HG03558 (cell line): ENCODE results near the gene RUVBL1.
A peak's percentile ranks its signal among the peaks of the same experiment; 100 is the strongest.
"Not testable (repeated sequence)": the region's sequence is repeated elsewhere in the genome, so short reads cannot be mapped to it uniquely, and the experiment has no call there.

Source experiments
- ATAC-seq: cut with Tn5 transposase; IDR thresholded peaks from one replicate; pipeline ENCODE4 v1.9.1; 2021; ENCODE audit warnings: moderate number of reproducible peaks; ENCODE audit not compliant: unreplicated experiment; ENCODE audit errors: extremely low read depth

Gene RUVBL1

DNA sequence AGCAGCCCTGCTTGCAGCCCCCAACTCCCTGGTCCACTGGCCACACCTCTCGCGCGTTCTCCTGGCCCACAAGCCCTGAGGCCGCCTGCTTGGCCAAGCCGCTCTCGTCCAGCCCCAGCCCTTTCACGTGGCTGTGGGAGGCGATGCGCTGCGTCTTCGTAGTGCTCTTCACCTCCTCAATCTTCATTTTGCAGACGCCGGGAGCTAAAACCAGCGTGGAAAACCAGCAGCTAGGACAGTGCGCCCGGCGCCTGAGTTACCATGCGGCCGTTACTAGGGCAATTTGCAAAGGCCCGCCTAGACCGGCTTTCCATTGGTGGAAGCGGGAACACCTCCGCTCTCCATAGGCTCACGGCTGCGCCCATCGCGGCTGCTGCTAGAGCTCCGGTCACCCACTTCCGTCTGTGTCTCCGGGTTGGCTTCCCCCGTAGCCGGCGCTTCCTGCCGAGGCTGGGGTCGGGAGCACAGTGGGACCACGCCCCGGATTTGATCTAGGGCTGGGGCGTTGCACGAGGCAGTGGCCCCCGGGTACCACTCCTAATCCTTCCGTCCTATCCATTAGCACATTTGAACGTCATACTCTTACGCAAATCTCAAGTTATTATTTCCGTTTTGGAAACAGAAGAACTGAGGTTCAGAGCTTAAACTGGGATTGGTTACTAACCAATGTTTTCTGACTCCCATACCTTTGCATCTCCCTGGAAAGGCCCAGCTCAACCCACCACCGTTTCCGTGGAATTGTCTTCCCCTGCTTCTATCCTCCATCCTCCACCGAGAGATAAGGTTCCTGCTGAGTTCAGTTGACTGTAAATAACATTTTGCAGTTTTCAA, at the start of gene RUVBL1:
Gene RUVBL1, minus strand, starts transcription at position 275 of the 831 bp plus-strand sequence. Its CDS starts 88 bp downstream, at position 187.
- peak; percentile 98 for ATAC-seq

DNA sequence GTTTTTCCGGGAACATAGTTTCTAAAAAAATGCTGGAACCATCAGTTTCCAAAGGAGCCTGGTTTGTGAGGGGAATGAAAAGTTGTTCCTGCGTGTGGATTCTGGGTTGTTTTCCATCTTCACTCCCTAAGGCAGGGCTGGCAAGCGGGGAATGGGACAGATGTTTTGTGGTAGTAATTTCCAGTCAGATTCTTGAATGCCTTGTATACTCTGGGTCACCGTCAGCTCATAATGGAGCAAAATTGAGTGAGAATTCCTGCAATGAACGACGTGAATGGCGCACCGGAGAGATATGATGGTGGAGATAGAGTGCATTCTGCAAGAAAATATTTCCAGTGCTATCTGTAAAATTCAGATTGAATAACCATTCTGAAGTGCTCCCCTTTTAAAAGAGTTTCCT, 49.6 kb upstream of the RUVBL1 start:
- no peak for ATAC-seq

DNA sequence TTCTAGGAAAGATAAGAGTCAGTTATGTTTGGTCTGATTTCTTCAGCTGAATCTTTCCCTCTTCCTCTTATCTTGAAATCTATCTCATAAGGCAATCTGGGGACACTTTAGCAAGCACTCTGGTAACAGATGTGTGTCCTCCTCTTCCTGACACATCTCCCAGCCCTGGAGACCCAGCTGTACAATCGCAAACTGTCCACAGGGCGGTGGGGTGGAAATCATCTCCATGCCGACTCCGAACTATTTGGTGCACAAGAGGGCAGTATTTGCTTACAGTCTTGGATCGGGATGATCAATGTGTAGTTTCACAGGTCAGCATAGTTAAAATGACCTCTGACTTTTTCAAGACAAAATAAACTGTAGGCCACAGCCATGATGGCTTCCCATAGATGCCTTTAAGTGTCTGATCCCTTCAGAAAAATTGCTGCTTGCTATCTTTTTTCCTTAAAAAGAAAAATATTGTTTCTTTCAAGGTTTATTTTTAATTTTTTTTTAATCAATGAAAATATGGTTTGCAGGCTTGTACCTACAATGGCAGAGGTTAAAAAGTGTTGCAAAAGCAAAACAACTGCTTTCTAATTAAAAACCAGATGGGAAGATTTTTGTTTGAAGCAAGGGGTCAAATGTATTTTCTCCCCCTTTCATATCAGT, 47.4 kb upstream of the RUVBL1 start:
- ATAC-seq = no peak

DNA sequence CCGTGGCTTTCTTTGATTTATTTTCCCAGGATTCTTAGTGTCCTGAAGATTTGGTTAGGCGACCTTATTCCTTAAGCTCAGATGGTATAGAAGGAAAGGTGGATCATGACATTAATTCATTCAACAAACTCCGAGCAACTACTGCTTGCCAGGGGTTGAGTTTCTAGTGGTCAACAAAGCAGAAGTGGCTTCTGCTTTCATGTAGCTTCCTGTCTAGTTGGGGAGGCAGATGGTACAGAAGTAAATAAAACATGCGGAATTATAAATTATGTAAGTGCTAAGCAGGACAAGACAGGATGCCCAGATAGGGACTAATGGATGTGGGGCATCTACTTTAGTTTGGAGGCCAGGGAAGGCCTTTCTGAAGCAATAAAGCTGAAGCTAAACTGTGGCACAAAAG, 45.2 kb upstream of the RUVBL1 start:
- ATAC-seq = no peak

DNA sequence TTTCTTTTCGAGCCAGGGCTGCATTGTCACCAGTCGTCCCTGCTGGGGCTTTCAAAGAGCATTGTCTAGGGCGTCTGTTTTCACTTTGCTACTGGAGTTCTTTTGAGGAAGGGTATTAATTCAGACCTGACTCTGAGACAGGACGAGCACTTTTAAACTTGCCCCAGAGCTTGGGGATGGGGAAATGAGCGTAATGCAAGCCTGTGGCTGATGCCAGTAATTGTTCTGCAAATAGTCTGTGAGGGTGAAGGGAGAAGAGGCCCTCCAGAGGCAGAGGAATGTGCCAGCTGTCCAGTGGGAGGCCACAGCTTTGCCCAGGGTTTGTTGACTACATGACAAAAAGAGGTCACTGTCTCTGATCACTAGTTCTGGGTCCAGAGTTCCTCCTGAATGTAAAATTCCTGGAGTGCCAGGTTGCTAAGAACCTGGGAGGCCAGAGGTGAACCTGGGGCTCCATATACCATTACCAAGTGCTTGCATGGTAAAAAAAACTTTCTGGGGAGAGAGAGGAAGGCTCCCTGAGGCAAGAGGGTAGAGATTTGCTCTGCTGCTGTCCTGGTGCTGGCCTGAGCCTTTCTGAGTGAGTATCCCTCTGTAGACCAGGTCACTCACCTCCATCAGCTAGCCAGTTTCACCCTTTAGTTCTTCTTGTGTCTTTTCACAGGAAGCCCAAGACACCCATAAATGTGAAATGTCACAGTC, 44.5 kb upstream of the RUVBL1 start:
- no peak for ATAC-seq

DNA sequence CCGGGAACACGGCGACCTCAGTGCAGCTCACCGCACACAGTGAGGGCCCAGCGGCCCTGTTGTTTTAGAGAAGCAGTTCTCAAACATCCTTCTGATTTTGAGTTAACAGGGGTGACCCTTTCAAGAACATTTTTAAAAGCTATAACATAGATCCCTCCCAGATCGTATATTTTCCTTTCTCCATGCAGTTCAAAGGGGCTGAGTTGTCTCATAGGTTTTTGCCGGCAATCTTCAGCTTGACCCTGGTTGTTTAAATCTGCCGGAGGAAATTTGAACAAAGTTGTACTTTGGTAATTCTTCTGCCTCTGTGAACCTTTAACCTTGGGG, 44.0 kb upstream of the RUVBL1 start:
- no peak for ATAC-seq

DNA sequence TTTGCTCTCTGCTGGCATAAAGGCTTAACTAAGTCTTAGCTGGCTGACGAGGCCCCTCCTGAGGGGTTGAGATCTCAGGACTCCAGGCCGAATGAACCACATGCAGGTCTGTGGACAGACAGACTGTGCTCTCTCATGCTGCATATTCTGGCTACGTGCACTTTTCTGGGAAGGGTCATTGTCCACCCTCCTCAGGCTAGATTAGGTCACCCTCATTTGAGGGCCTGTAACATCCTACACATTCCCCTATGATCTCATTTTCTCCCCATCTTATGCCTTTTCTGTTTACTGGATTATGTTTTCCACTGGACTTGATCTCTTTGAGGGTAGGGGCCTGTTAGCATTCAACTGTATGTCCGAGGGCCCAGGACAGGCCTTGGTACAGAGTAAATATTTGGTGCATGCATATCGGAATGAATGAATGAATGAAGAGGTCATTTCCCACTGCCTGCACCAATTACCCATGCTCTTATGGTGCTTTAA, 43.4 kb upstream of the RUVBL1 start:
- no peak for ATAC-seq

DNA sequence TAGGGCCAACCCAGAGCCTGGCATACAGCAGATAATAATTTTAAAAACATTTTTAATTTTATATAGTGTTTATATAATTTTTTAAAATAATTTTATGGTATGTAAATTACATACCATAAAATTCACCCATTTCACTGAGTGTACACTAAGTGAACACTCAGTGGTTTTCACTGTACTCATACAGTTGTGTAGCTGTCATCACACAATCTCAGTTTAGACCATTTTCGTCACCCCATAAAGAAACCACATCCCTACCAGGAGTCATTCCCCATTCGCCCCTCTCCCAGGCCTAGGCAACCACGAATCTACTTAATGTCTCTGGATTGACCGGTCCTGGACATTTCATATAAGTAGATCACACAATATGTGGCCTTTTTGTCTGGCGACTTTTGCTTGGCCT, 39.8 kb upstream of the RUVBL1 start:
- no peak for ATAC-seq

DNA sequence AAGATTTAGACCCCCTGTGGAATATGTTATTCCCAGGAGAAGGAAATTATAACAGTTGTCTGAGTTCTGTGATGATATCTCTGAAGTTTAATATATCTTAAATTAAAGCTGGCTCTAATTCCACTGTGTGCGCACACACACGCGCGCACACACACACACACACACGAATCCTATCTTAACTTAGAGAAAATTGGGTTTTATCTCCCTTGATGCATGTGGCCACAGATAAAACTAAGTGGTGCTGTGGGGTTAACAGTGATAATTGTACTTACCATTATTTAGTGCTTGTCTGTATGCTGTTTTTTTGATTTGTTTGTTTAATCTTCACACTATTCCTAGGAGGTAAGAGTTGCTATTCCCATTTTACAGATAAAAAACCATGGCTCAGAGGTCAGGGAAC, 37.0 kb upstream of the RUVBL1 start:
- ATAC-seq = no peak

DNA sequence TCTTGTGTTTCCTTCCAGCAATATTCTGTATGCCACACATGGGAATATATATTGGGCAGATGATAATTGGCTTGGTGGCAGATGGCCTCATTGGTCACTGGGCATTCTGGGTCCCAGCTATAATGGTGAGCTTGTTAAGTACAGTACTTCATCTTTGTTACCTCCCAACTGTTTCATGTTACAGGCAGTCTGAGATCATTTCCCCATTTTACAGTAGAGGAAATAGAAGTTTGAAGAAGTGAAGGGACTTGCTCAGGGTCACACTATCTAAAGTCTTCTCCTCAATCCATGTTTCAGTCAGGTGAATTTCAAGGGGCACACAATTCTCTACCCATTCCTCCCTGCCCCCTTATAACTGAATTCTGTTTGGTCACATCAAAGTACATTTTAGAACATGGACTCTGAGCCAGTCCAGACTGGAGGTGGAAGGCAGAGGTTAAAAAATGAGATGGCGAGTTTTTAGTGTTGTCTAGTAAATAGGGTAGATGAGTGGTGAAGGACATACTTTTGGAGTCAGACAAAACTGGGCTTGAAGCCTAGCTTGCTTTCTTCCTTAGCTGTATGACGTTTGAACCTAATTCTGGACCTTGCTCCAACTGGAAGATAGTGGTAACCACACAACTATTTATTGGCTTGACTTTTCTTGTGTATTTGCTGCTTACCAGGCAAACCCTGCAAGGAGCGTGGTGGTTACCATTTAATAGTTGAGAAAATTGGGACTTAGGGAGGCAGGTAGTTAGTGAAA, 32.2 kb upstream of the RUVBL1 start:
- no peak for ATAC-seq

DNA sequence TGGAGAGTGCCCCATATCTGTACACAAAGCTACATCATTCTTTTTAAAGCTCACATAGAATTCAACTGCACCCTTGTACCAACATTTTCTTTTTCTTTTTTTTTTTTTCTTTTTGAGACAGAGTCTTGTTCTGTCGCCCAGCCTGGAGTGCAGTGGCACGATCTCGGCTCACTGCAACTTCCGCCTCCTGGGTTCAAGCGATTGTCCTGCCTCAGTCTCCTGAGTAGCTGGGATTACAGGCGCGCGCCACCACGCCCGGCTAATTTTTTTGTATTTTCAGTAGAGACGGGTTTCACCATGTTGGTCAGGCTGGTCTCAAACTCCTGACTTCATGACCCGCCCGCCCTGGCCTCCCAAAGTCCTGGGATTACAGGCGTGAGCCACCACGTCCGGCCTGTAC, 30.7 kb upstream of the RUVBL1 start:
- not testable (repeated sequence) for ATAC-seq

DNA sequence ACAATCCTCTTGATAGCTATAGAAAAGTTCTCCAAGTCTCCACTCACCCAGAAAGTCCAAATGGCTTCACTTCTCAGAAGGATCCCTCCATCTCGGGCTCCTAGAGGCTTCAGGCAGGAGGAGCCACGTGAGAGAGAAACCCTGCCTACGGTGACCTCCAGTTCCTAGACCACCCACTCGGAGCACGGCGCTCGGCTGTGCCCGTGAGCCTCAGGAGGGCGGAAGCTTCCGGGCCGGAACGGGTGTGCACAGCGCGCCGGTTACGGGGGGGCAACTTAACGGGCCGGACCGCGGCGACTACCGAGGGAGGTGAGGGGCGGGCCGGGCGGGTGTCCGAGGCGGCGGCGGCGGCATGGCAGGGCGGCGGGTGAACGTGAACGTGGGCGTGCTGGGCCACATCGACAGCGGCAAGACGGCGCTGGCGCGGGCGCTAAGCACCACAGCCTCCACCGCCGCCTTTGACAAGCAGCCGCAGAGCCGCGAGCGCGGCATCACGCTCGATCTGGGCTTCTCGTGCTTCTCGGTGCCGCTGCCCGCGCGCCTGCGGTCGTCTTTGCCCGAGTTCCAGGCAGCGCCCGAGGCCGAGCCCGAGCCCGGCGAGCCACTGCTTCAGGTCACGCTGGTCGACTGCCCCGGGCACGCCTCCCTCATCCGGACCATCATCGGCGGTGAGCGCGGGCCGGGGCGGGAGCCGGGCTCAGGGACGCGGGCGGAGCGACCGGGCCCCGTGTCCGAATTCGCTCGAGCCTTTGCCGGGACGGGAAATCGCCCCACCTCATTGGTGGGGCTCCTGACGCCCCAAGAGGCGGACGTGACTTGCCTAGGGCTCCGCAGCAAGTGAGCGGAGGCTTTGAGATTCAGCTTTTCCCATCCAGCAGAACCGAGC, 29.8 kb upstream of the RUVBL1 start, which contains the start of gene EEFSEC:
Gene EEFSEC, plus strand, starts transcription at position 326 of the 886 bp plus-strand sequence. Its CDS starts 27 bp downstream, at position 353.
- peak; percentile 51 for ATAC-seq

DNA sequence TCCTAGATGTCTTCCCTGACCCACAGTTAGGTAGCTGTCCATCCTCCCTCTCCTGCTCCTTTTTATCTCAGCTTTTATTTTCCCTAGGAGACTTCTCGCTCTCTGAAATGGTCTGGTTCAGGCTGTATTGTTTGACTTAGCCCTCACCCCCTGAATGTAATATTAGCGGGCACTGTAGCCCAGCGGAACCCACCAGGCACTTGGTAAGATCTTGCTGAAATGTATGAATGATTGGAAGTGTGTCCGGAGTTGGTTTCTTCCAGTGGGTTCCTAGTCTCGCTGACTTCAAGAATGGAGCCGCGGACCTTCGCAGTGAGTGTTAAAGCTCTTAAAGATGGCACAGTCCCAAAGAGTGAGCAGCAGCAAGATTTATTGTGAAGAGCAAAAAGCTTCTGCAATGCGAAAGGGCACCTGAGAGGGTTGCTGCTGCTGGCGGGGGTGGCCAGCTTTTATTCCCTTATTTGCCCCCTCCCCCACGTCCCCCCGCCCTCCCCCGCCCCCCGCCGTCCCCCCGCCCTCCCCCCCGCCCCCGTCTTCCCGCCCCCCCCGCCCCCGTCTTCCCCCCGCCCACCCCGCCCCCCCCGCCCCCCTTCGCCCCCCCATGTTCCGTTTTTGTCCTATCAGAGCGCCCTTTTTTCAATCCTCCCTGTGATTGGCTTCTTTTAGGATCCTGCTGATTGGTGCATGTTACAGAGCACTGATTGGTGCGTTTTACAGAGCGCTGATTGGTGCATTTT, 29.0 kb upstream of the RUVBL1 start:
- no peak for ATAC-seq

DNA sequence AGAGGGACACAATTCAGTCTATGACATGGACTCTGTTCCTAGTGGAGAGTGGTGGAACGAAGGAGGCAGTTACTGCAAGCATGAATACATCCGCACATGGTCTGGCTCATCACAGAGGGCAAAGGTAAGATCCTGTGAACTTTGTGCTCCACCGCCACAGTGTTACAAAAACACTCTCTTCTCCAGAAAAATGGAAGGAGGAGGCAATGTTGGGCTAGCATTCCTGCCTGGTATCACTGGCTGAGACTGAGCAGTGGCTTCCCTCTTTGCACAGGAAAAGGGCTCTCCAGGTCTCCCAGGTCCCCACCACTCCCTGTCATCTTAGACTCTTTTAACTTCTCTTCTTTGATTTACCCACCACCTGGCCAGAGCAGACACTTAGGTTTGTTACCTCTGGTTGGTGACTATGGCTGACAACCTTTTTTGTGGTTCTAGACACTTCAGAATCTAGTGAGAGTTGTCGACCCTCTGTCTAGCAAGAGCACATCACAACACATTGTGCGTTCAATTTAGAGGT, 28.2 kb upstream of the RUVBL1 start:
- ATAC-seq = no peak

DNA sequence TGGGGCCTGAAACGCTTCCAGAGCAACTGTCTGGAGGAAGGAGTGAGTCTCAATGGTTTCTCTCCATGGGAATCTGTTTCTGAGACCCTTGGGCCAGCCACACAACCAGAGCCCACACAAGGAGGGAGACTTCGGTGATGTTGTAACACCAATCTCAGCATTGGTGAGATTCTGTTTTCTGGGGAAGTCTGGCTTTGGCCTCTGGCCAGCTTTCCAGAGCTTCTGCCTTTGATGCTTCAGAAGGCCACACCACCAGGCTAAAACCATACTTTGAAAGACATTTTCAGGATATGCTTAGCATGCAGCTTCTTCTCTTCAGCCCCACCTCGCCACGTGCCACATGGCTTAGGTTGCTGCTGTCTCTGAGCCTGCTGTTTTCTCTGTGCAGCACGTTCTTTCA, 26.0 kb upstream of the RUVBL1 start:
- no peak for ATAC-seq

DNA sequence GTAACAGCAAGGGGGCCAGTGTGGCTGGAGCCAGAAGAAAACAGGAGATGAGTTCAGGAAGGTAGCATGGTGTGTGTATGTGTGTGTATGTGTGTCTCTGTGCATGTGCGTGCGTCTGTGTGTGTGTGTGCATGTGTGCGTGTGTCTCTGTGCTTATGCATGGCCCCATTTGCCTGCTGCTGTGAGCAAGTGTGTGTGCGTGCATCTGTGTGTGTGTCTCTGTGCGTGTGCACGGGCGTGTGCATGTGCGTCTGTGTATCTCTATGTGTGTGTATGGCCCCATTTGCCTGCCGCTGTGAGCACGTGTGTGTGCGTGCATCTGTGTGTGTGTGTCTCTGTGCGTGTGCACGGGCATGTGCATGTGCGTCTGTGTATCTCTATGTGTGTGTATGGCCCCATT, 22.6 kb upstream of the RUVBL1 start:
- ATAC-seq = no peak

DNA sequence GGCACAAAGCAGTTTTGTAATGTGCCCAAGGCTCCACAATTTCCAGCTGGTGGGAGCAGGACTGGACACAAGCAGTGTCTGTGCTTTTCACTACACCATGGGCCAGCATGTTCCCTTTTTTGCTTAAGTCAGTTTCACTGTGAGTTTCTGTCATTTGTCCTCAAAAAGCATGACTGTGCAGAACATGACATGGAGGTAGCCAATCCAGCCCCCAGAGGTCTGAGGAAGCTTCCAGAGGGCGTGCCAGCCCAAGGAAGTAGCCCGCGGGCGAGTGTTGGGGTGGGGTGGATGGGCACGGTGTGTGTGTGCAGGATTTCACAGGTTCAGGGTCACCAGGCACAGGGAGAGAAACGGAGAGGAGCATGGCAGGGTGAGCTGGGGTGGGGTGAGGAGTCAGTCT, 21.7 kb upstream of the RUVBL1 start:
- no peak for ATAC-seq

DNA sequence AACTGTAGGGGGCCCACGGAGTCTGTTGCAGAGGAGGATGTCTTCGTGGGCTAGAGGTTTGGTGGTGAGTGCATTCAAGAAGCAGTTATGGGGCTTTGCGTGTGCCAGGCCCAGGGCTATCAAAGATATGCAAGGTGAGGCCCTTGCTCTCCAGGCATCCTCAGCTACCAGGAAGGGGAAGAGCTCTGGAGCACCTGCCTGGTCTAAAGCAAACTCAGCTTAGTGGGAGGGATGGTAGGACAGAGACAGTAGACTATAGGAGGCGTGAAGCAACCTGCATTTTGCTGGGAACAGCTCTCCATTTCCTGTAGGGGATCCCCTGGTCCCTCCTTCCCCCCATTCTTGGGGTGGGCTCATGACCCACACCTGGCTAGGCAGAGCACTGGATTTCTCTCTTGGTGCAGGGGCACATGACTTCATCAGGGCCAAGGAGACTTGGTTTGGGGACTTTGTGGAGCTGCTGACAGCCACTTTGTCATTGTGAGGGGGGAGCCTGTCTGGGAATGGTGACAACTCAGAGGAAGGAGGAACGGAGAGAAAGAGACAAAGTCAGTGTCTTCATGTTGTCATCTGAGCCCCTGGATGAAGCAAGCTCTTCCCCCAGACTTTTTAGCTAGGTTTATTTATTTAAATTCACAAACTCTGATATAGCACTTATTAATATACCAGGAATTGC, 21.0 kb upstream of the RUVBL1 start:
- no peak for ATAC-seq
